ENCODE measurements around the gene AMN1. TPM values are rescaled to one million over a fixed set of nuclear protein-coding genes. Genes with fewer than 3 reads are reported as not detected.
A peak's percentile ranks its signal among the peaks of the same experiment; 100 is the strongest.

Gene AMN1
- total and polyA plus RNA-seq, 2 of the 13 experiments (the other 11 are each of a cell fraction or from before 2014, with no cell fraction given), result 7.5 to 26.5 TPM

DNA sequence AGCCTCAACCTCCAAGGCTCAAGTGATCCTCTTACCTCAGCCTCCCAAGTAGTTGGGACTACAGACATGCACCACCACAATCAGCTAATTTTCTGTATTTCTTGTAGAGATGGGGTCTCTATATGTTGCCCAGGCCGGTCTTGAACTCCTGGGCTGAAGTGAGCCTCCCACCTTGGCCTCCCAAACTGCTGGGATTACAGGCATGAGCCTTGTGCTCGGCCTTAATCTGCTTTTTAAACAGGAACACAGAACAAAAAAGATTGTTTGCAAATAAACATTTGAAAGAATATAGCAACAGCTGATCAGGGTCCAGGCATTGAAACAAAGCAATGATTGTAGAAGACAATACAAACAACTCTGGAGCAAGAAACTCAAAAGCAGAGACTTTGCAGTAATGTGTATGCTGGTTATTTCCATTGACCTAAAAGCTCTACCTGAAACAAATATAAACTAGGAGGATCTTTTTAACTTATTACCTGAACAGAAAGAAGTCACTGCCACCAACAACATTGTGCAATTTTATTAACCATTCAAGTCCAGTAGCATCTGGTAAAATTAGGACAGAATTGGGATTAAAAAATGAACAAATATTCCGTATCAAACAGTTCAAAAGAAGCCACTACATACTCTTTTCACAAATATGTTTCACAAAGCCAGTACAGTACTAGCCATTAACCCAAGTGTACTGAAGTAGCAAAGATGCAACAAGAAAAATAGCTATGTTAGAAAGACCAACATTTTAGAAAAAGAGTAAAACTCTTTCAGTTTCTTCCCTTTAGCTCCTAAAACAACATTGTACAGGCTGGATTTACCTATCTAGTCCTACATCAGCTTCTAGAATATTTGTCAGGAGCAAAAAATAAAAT is 14.2 kb downstream of the AMN1 start (continued):
- TF ChIP-seq MYNN (CRISPR knock-in tag; IDR thresholded peaks at IDR 0.05; ENCODE audit: low read depth) (no peak), PAWR (CRISPR knock-in tag; IDR thresholded peaks at IDR 0.05; ENCODE audit: borderline replicate concordance) (no peak), ZNF737 (CRISPR knock-in tag; IDR thresholded peaks at IDR 0.05; ENCODE audit: borderline replicate concordance) (no peak), SIX1 (CRISPR knock-in tag; IDR thresholded peaks at IDR 0.05; ENCODE audit: borderline replicate concordance) (no peak), ZNF7 (CRISPR knock-in tag; IDR thresholded peaks at IDR 0.05) (no peak), JARID2 (CRISPR knock-in tag; IDR thresholded peaks at IDR 0.05; ENCODE audit: insufficient replicate concordance) (no peak), ADNP (CRISPR knock-in tag; IDR thresholded peaks at IDR 0.05) (peak; percentile 43; the same call in 1 of the 2 replicates), NONO (IDR thresholded peaks at IDR 0.05) (no peak), NONO (CRISPR knock-in tag; conservative IDR thresholded peaks at IDR 0.05) (no peak), NCOA5 (CRISPR knock-in tag; IDR thresholded peaks at IDR 0.05) (no peak), MTF1 (CRISPR knock-in tag; IDR thresholded peaks at IDR 0.05) (no peak), SRSF9 (IDR thresholded peaks at IDR 0.05; ENCODE audit: borderline replicate concordance, insufficient read depth, low read depth, low read length, poor library complexity, severe bottlenecking) (no peak), TCF12 (IDR thresholded peaks at IDR 0.05) (no peak), TCF12 (CRISPR knock-in tag; IDR thresholded peaks at IDR 0.05) (no peak), ZBTB42 (CRISPR knock-in tag; IDR thresholded peaks at IDR 0.05) (no peak), MBNL3 (CRISPR knock-in tag; conservative IDR thresholded peaks at IDR 0.05) (no peak), POLR2AphosphoS5 (IDR thresholded peaks at IDR 0.05; ENCODE audit: low read depth, low read length) (no peak), DNMT1 (CRISPR knock-in tag; IDR thresholded peaks at IDR 0.05) (no peak), JUNB (CRISPR knock-in tag; IDR thresholded peaks at IDR 0.05; ENCODE audit: borderline replicate concordance) (no peak), ZNF749 (CRISPR knock-in tag; IDR thresholded peaks at IDR 0.05; ENCODE audit: borderline replicate concordance) (no peak), MAF1 (CRISPR knock-in tag; IDR thresholded peaks at IDR 0.05; ENCODE audit: borderline replicate concordance) (no peak), FLYWCH1 (CRISPR knock-in tag; IDR thresholded peaks at IDR 0.05) (no peak), ZNF564 (CRISPR knock-in tag; IDR thresholded peaks at IDR 0.05) (no peak), ZMYM3 (CRISPR knock-in tag; IDR thresholded peaks at IDR 0.05) (peak; percentile 91), ZNF253 (CRISPR knock-in tag; IDR thresholded peaks at IDR 0.05; ENCODE audit: borderline replicate concordance) (no peak), BHLHE40 (IDR thresholded peaks at IDR 0.05; ENCODE audit: low read length) (no peak), TMF1 (CRISPR knock-in tag; IDR thresholded peaks at IDR 0.05; ENCODE audit: low read depth) (no peak), THAP11 (CRISPR knock-in tag; IDR thresholded peaks at IDR 0.05) (0 out of 2 replicates have a peak, but pooled peaks have one; percentile 10), ZNF552 (CRISPR knock-in tag; IDR thresholded peaks at IDR 0.05; ENCODE audit: borderline replicate concordance) (no peak), FOXA1 (IDR thresholded peaks at IDR 0.05) (no peak), FOXA1 (CRISPR knock-in tag; IDR thresholded peaks at IDR 0.05) (no peak), MAFF (IDR thresholded peaks at IDR 0.05; ENCODE audit: low read depth, low read length) (no peak), ZNF614 (CRISPR knock-in tag; IDR thresholded peaks at IDR 0.05; ENCODE audit: borderline replicate concordance) (no peak), NR2F2 (IDR thresholded peaks at IDR 0.05; ENCODE audit: borderline replicate concordance, low read depth) (no peak), ZNF234 (CRISPR knock-in tag; conservative IDR thresholded peaks at IDR 0.05) (no peak)
- TF ChIP-seq, protein P1, sequence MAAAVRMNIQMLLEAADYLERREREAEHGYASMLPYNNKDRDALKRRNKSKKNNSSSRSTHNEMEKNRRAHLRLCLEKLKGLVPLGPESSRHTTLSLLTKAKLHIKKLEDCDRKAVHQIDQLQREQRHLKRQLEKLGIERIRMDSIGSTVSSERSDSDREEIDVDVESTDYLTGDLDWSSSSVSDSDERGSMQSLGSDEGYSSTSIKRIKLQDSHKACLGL (CRISPR knock-in tag; IDR thresholded peaks at IDR 0.05), result no peak

Measured in HepG2 (cell line).